CD4-positive, alpha-beta T cell treated with Interleukin-10 for 1 hour (primary cell): ENCODE results near the gene RETREG3.
"Not testable (repeated sequence)": the region's sequence is repeated elsewhere in the genome, so short reads cannot be mapped to it uniquely, and the experiment has no call there.

Experiments
- DNase-seq: peaks from one replicate; pipeline ENCODE4 v3.0.0-alpha.2; 2020

RETREG3 gene

DNA sequence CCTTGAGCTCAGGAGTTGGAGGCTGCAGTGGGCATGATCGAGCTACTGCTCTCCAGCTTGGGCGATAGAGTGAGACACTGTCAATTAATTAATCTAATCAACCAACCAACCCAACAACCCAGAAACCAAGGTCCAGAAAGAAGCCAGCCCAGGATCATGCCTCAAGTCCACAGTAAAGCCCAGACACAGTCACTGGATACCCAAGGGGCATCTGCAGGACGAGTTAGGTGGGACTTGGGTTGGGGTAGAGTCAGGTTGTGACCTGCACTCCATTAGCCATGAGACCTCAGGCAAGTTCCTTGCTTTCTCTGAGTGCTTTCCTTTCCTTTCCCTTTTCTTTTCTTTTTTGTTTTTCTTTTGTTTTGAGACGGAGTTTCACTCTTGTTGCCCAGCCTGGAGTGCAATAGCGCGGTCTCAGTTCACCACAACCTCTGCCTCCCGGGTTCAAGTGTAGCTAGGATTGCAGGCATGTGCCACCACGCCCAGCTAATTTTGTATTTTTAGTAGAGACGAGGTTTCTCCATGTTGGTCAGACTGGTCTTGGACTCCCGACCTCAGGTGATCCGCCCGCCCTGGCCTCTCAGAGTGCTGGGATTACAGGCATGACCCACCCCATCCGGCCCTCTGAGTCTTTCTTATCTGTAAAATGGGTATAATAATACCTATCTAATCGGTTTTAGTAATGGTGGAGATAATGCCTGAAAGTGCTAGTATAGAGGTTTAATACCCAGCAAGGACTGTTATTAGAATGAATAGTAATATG lies 60.0 kb downstream of the RETREG3 start:
- no peak for DNase-seq

DNA sequence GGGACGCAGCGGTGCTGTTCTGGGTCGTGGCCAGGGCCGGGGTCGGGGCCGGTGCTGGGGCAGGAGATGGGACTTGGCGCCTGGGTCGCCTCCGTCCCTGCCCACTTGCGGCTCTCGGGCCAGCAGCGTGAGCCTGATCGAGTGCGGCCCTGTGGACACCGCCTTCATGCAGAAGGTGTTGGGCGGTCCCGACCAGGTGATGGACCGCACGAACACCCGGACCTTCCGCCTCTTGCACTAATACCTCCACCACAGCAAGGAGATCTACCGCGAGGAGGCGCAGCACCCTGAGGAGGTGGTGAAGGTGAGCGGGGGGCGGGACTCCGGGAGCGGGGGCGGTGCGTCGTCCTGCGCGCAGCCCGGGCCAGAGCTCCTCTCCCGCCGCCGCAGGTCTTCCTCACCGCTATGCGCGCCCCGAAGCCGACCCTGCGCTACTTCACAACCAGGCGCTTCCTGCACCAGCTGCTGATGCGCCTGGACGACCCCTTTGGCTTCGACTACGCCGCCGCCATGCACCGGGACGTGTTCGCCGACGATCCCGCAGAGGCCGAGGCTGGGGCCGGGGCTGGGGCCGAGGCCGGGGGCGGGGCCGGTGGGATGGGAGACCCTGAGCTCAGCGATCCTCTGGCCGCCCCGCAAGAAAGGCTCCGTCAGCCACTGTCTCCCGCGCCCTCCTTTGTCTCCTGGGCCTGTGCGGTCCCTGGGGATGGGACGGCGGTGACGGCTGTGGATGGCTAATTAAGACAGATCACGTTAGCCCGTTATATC lies 60.9 kb downstream of the RETREG3 start:
- DNase-seq = peak; percentile 82

DNA sequence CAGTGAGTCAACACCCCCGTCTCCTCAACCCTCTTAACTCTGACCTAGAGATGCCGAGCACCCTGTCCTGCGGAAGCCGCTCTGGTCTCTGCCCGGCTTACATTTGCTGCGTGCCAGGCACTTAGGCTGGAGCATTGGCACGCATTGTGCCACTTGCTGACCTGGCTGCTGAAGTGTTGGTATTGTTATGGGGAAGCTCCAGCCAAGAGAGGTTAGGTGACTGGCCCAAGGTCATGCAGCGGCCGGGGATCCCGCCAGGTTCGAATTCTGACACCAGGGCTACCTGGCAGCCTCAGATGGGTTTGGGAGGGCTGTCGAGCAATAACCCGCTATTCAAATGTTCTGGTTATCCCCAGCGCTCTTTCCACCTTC lies 61.5 kb downstream of the RETREG3 start:
- no peak for DNase-seq

DNA sequence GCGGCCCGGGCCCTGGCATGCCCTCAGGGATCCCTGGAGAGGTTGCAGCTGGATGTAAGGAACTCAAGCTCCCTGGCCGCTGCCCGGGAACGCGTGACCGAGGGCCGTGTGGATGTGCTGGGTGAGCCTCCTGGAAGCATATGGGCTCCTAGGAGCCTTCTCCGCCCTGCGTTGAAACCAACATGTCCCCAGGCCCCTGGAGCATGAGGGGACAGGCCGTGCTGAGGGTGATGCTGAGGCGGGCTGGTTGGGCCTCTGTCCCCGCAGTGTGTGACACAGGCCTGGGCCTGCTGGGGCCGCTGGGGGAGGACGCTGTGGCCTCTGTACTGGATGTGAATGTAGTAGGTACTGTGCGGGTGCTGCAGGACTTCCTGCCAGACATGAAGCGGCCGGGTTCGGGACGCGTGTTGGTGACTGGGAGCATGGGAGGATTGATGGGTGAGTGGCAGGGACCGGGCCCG lies 62.1 kb downstream of the RETREG3 start:
- no peak for DNase-seq

DNA sequence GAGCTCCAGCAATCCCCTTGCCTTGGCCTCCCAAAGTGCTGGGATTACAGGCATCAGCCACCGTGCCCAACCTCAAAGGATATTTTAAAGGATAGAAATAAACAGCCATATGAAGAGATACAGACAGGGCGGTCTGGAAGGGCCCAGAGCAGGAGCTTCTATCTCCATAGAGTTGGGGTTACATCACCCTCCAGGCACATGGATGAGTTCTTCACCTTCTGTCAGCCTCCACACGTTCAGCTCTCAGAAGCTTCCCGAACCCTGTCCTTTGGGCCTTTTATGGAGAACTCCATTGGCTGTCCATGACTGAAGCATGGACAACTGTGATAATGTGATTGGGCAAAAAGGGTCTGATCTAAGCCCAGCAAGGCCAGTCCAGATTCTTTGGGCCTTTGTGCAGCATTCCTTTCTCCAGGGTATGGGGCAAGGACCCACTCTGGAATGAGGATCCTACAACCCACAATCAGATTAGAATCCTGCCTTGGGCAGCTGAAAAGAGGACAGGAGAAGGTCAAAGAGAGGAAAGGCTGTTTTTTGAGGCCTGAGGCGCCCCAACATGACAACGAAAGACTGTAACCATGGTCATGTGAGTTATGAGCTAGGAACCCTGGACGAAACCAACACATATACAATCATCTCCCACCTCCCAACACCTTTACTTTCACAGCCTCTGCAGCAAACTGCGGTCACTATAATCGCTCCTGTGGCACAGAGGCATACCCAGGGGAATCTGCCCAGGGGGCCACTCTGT lies 63.2 kb downstream of the RETREG3 start:
- not testable (repeated sequence) for DNase-seq

DNA sequence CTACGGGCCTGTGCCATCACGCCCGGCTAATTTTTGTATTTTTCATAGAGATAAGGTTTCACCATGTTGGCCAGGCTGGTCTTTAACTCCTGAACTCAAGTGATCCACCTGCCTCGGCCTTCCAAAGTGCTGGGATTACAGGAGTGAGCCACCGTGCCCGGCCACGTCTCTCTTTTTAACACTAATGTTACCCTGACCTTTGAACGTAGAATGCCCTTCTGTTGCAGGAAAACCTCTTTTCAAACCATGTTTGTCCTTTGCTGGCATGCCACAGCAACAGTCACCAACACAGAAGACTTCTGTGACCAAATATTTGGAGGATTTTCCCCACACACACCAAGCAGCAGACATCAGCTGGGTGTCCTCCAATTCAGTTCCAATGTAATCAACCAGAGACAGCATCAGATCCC lies 64.3 kb downstream of the RETREG3 start:
- no peak for DNase-seq

DNA sequence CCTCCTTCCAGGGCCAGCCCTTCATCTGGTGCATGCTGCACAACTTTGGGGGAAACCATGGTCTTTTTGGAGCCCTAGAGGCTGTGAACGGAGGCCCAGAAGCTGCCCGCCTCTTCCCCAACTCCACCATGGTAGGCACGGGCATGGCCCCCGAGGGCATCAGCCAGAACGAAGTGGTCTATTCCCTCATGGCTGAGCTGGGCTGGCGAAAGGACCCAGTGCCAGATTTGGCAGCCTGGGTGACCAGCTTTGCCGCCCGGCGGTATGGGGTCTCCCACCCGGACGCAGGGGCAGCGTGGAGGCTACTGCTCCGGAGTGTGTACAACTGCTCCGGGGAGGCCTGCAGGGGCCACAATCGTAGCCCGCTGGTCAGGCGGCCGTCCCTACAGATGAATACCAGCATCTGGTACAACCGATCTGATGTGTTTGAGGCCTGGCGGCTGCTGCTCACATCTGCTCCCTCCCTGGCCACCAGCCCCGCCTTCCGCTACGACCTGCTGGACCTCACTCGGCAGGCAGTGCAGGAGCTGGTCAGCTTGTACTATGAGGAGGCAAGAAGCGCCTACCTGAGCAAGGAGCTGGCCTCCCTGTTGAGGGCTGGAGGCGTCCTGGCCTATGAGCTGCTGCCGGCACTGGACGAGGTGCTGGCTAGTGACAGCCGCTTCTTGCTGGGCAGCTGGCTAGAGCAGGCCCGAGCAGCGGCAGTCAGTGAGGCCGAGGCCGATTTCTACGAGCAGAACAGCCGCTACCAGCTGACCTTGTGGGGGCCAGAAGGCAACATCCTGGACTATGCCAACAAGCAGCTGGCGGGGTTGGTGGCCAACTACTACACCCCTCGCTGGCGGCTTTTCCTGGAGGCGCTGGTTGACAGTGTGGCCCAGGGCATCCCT lies 65.7 kb downstream of the RETREG3 start:
- no peak for DNase-seq

DNA sequence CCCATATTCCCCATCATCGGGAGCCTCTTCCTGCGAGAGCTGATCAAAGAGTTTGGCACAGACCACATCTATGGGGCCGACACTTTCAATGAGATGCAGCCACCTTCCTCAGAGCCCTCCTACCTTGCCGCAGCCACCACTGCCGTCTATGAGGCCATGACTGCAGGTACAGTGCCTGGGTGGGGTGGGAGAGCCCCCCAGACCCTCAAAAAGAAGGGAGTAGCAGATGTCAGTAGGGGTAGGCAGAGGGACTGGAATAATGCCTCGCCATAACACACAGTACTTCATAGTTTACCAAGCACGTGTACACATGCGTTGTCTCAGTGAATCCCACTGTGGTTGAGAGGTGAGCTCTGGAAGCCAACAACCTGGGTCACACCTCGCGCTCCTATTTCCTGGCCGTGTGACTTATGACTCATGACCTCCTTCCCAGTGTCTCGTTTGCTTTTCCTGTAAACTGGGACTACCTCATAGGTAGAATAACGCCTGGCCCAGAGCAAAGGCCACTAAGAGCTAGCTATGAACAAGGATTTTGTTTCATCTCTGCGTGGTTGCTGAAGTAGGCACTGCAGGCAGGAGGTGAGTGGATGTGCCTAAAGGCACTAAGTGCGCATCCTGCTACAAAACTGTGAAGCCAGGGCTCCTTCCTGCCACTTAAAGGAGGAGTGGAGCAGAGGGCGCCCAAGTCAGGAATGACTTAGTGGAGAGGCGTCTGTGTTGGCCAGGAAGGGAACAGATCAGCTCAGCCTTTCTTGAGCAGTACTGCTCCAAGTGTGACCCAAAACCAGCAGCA lies 67.9 kb downstream of the RETREG3 start:
- peak; percentile 22 for DNase-seq

DNA sequence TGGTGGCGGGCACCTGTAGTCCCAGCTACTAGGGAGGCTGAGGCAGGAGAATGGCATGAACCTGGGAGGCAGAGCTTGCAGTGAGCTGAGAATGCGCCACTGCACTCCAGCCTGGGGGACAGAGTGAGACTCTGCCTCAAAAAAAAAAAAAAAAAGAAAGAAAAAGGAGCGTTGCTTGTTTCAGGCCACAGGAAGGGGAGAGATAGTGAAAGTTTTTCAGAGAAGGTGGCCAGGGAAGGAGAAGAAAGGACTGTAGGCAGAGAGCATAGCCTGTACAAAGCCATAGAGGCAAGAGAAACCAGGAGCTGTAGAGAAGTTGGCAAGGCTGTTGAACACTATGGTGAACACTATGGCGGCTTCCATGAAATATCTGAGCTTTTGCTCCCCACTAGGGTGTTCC lies 68.6 kb downstream of the RETREG3 start:
- not testable (repeated sequence) for DNase-seq

DNA sequence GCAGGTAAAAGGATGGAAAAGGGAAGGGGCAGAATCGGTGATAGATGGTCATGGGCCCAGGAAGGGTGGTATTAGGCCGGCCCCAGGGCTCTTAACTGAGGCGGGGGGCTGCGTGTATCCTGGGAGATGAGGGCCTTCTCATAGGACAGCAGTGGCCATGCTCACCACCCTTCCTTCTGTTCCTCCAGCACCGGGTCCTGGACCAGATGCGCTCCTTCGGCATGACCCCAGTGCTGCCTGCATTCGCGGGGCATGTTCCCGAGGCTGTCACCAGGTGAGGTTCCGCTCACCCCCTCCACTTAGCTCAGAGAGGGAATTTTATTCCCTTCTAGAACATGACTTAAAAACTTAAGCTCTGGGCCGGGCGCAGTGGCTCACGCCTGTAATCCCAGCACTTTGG lies 70.7 kb downstream of the RETREG3 start:
- DNase-seq = no peak

DNA sequence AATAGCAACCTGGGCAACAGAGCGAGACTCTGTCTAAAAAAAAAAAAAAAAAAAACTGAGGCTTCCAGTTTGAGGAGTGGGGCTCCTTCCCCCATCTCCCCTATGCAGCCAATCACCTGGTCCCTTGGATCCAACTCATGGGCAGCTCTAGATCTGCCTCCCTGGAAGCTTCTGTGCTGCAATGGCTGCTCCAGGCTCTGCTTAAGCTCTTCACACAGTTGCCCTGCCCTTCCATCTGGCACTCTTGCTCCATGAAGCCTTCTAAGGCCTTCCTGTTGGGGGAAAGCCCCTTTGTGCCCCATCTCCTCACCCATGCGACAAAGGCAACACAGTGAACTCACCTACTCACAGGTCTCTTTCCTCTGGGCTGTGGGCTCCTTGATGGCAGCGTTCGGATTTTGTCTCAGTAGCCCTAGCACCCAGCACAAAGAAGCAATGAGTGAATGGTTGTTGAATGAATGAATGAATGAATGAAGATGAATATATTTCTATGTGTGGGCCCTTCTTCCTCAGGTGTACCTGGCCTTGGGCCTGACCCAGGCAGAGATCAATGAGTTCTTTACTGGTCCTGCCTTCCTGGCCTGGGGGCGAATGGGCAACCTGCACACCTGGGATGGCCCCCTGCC lies 71.2 kb downstream of the RETREG3 start:
- DNase-seq = no peak

DNA sequence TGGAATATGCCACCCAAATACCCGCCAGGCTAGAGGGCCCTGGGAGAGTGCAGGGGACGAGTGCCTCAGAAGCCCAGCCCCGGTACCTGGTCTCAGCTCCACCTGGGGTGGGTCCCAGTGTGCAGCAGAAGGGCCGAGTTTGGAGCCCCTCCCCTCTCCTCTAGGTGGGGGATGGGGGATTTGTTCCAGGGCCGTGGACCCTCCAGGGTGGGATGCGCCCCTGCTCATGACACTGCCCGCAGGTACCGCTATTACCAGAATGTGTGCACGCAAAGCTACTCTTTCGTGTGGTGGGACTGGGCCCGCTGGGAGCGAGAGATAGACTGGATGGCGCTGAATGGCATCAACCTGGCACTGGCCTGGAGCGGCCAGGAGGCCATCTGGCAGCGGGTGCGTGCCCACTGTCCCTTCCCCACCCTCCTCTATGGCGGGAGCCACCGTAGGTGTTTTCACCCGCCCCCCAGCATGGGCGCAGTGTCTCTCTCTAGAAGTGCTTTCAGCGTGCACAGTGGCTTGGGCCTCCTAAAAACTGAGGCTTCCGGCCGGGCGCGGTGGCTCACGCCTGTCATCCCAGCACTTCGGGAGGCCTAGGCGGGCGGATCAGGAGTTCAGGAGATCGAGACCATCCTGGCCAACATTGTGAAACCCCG lies 71.9 kb downstream of the RETREG3 start:
- DNase-seq = no peak

DNA sequence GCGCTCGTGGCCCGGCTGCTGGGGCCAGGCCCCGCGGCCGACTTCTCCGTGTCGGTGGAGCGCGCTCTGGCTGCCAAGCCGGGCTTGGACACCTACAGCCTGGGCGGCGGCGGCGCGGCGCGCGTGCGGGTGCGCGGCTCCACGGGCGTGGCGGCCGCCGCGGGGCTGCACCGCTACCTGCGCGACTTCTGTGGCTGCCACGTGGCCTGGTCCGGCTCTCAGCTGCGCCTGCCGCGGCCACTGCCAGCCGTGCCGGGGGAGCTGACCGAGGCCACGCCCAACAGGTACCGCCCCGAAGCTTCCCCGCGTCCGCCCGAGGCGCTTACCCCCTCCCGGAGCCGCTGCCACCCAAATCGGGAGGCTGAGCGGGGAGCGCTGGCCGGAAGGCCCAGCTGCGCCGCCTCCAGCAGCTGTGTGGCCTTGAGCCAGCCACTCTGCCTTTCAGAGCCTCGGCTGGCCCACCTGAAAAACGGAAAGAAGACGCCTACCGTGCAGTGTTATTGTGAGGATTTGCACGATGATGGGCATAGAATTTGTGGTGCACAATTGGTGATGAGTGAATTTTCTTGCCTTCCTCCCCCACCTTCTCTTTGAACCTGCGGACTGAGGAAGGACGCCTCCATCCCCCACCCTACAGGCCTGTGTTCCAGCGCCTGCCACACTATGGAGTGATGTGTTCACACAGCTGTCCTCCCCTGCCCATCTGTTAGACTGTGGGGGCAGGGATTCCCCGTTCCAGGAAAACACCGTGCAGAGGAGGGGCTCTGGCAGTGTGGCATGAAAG lies 72.6 kb downstream of the RETREG3 start:
- DNase-seq = peak; percentile 71

DNA sequence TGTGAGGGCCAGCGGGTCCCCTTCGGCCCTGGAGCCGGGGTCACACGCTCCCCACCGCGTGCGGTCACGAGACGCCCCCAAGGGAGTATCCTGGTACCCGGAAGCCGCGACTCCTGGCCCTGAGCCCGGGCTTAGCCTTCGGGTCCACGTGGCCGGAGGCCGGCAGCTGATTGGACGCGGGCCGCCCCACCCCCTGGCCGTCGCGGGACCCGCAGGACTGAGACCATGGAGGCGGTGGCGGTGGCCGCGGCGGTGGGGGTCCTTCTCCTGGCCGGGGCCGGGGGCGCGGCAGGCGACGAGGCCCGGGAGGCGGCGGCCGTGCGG lies 73.2 kb downstream of the RETREG3 start, which contains the start of gene NAGLU:
NAGLU (plus strand) TSS at position 194 of the 324 bp plus-strand sequence; CDS start at position 226, 32 bp downstream.
- DNase-seq = peak; percentile 79

DNA sequence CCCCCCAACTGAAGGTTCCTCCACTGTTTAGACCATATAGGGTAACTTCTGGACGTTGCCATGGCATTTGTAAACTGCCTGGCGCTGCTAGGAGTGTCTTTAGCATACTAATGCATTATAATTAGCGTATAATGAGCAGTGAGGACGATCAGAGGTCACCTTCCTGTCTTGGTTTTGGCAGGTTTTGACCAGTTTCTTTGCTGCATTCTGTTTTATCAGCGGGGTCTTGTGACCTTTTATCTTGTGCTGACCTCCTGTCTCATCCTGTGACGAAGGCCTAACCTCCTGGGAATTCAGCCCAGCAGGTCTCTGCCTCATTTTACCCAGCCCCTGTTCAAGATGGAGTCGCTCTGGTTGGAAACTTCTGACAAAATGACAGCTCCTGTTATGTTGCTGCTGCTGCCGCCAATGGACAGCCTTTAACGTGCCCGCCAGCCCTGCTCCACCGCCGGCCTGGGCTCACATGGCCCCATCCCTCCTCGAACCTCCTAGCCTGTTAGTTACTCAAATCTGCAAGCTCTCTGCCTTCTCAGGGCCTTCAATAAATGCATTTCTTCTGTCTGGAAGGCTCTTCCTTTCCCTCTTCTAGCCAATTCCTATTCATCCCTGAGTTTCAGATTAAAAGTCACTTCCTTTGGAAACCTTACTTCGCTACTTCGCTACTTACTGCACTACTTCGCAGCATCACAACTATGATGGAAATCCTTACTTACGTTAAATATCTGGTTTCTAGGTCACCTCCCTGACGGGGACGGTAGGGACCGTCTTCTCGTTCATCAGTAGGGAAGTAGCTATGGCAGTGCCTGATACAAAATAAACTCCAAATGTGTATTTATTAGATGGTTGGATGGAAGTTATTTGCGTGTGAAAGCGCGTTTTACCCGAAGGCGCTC lies 73.8 kb downstream of the RETREG3 start:
- DNase-seq = no peak

DNA sequence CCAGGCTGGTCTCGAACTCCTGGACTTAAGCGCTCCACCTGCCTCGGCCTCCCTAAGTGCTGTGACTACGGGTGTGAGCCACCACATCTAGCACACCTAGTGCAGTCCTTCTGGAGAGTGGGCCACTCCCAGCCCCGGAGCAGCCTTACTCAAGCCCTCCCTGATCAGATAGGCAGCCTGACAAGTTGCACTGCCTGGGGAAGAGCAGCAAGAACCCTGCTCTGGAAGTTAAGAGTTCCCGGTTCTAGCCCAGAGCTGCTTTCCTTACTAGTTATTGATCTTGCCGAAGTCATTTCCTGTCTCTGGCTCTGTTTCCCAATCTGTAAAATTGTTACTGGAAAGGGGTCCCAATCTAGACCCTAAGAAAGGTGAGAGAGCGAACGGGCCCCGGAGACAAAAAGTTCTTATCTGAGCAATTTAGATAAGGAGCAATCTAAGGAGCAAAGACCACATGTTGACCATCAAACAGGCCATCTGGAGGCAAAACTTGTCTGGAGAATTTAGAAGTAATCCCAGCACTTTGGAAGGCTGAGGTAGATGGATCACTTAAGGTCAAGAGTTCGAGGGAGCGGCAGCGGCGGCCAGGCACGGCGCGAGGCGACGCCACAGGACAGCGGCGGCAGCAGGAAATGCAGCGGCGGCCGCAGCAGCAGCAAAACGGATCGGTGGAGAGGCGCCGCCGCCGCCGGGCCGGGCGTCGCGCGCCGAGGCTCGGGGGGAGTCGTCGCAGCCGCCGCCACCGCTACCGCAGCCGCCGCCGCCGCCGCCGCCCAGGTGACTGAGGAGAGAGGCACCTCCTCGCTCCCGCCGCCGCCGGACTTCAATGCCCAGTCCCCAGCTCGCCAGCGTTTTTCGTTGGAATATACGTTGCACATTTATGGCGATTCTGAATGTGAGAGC lies 77.5 kb downstream of the RETREG3 start:
- peak; percentile 62 for DNase-seq

DNA sequence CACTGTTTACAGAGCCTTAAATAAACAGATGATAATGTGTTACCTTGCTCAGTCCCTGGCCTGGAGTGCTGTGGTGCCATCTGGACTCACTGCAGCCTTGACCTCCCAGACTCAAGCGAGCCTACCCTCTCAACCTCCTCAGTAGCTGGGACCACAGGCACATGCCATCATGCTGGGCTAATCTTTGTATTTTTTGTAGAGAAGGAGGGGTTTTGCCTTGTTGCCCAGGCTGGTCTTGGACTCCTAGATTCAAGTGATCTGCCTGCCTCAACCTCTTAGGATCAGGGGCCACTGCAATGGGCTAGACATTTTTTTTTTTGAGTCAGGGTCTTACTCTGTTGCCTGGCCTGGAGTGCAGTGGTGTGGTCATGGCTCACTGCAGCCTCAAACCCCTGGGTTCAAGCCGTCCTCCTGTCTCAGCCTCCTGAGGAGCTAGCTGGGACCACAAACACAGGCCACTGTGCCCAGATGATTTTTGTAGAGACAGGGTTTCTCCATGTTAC lies 78.2 kb downstream of the RETREG3 start:
- no peak for DNase-seq
